GM12878 (cell line): Measurements from ENCODE around the gene GPR31. TPM values are rescaled to one million over a fixed set of nuclear protein-coding genes. Genes with fewer than 3 reads are reported as not detected.

Source experiments
- ATAC-seq: fragments of 200-7000 bp; cut with Tn5 transposase; 3 replicates; pipeline ENCODE4 v1.9.1; 2020; ENCODE audit warnings: mild to moderate bottlenecking, moderate library complexity
- BruUV-seq: library from RNA; stranded (reverse); fragments of 400-500 nt; replicated peaks from 2 replicates; lab custom pipeline; 2021; lab: Mats Ljungman, UMichigan
- CTCF ChIA-PET: fragments of 300-600 bp; sonication (Branson Sonifier 250); formaldehyde crosslinking; extraction: SDS; loops from one replicate; lab custom pipeline; 2021; ENCODE audit warnings: inconsistent platforms; lab: Yijun Ruan, JAX
- POLR2A ChIA-PET: fragments of 350-600 bp; formaldehyde crosslinking; extraction: SDS; loops from one replicate; lab custom pipeline; 2021; ENCODE audit warnings: inconsistent platforms; lab: Charles Lee
- RAD21 ChIA-PET: fragments of 300-600 bp; sonication (Branson Sonifier 250); formaldehyde crosslinking; loops from one replicate; lab custom pipeline; 2023; ENCODE audit warnings: antibody characterized with exemption; ENCODE audit not compliant: unreplicated experiment; lab: Charles Lee
- SMC1A ChIA-PET: fragments of 300-600 bp; sonication (Branson Sonifier 250); formaldehyde crosslinking; loops from one replicate; lab custom pipeline; 2023; ENCODE audit not compliant: unreplicated experiment, uncharacterized antibody; lab: Charles Lee
- DNase-seq: peaks from one replicate; pipeline ENCODE4 v3.0.0-alpha.2; 2011; ENCODE audit warnings: low read depth, low spot score
- FAIRE-seq: peaks from 3 replicates; lab custom pipeline; 2011; peaks lifted over from hg19 to GRCh38; lab: Jason Lieb, UNC
- H2AFZ ChIP-seq: 2 replicates; pipeline ENCODE4 v1.6.0; 2011; ENCODE audit warnings: low read depth, low read length, control low read depth; ENCODE audit not compliant: control insufficient read depth
- H3K27ac ChIP-seq: 2 replicates; pipeline ENCODE4 v1.5.1; 2011; ENCODE audit warnings: control low read depth; ENCODE audit not compliant: control insufficient read depth, insufficient read depth
- H3K27me3 ChIP-seq, 2 experiments: replicated peaks in 1 of 2; 2 replicates each; pipeline versions ENCODE4 v1.6.0 to v1.6.1; 2011; ENCODE audit warnings: low read length in 1 of 2; ENCODE audit not compliant: control insufficient read depth in 2 of 2, insufficient read depth in 2 of 2
- H3K36me3 ChIP-seq, 2 experiments: 2 replicates each; pipeline ENCODE4 v1.5.1; 2011; ENCODE audit warnings: low read length in 1 of 2; ENCODE audit not compliant: control insufficient read depth in 2 of 2, insufficient read depth in 2 of 2
- H3K4me1 ChIP-seq: 2 replicates; pipeline ENCODE4 v1.6.1; 2011; ENCODE audit warnings: mild to moderate bottlenecking, low read length, moderate library complexity, mixed read lengths; ENCODE audit not compliant: control insufficient read depth, insufficient read depth
- H3K4me2 ChIP-seq: 2 replicates; pipeline ENCODE4 v1.6.0; 2011; ENCODE audit warnings: control low read depth; ENCODE audit not compliant: control insufficient read depth, insufficient read depth
- H3K4me3 ChIP-seq: fragments of 200-600 bp; sonication (generic); 2 replicates; pipeline ENCODE4 v1.5.1; 2016
- H3K79me2 ChIP-seq: 2 replicates; pipeline ENCODE4 v1.6.0; 2011; ENCODE audit warnings: low read length; ENCODE audit not compliant: control insufficient read depth, insufficient read depth
- H3K9ac ChIP-seq: 2 replicates; pipeline ENCODE4 v1.8.0; 2011; ENCODE audit warnings: low read length, control low read depth, mixed read lengths; ENCODE audit not compliant: control insufficient read depth, insufficient read depth
- H3K9me3 ChIP-seq: replicated peaks from 3 replicates; pipeline ENCODE4 v1.5.1; 2011; ENCODE audit warnings: mild to moderate bottlenecking, low read length; ENCODE audit not compliant: control insufficient read depth, insufficient read depth
- H4K20me1 ChIP-seq: 2 replicates; pipeline ENCODE4 v1.6.0; 2011; ENCODE audit not compliant: control insufficient read depth, insufficient read depth
- EP300 ChIP-seq, 2 experiments: fragments of 150-350 bp in 1 of 2; IDR thresholded peaks; 2 replicates each; pipeline ENCODE4 v1.6.1; 2011 to 2012; ENCODE audit warnings: low read depth in 2 of 2, low read length in 2 of 2, borderline replicate concordance in 1 of 2, improper control_type of control experiment in 1 of 2, inconsistent platforms in 1 of 2; ENCODE audit not compliant: control insufficient read depth in 1 of 2
- FOXK2 ChIP-seq: fragments of 450-650 bp; IDR thresholded peaks from 2 replicates; pipeline ENCODE4 v1.6.1; 2017; ENCODE audit warnings: mild to moderate bottlenecking, moderate library complexity
- GATAD2B ChIP-seq: fragments of 450-650 bp; conservative IDR thresholded peaks from 2 replicates; pipeline ENCODE4 v1.6.1; 2017; ENCODE audit warnings: low read depth, mild to moderate bottlenecking, moderate library complexity
- IKZF2 ChIP-seq, 2 experiments: fragments of 450-650 bp; IDR thresholded peaks; 2 replicates each; pipeline ENCODE4 v1.6.1; 2017; ENCODE audit warnings: mild to moderate bottlenecking in 2 of 2, moderate library complexity in 2 of 2
- PBX3 ChIP-seq: IDR thresholded peaks from 2 replicates; pipeline ENCODE4 v1.6.1; 2011; ENCODE audit warnings: mild to moderate bottlenecking, low read depth, low read length, moderate library complexity; ENCODE audit not compliant: insufficient replicate concordance
- SRF ChIP-seq, 2 experiments: IDR thresholded peaks; 2 replicates each; pipeline ENCODE4 v1.6.1; 2011; ENCODE audit warnings: low read depth in 2 of 2, low read length in 2 of 2, mild to moderate bottlenecking in 1 of 2, moderate library complexity in 1 of 2
- TCF7 ChIP-seq: IDR thresholded peaks from 2 replicates; pipeline ENCODE4 v1.6.1; 2014; ENCODE audit warnings: antibody characterized with exemption, borderline replicate concordance
- YY1 ChIP-seq: IDR thresholded peaks from 2 replicates; pipeline ENCODE4 v1.6.1; 2011; ENCODE audit warnings: low read depth, mild to moderate bottlenecking, low read length
- ZBED1 ChIP-seq: IDR thresholded peaks from 2 replicates; pipeline ENCODE4 v1.6.1; 2016; ENCODE audit warnings: borderline replicate concordance
- ZNF592 ChIP-seq: fragments of 450-650 bp; IDR thresholded peaks from 2 replicates; pipeline ENCODE4 v1.6.1; 2017; ENCODE audit warnings: mild to moderate bottlenecking, moderate library complexity
- WGBS: methylation state at CpG from one replicate; pipeline ENCODE4 v1.1.6; 2016; ENCODE audit warnings: low lambda C conversion rate; ENCODE audit not compliant: insufficient replicate concordance, insufficient coverage; ENCODE audit errors: missing lambda C conversion rate; 5-methylcytosine and 5-hydroxymethylcytosine counted together
- in situ Hi-C: fragments of 300-500 bp; cut with MboI; formaldehyde crosslinking; loops from 9 replicates; pipeline ENCODE4 v1.14.3; 2018; ENCODE audit warnings: mixed read lengths
- intact Hi-C: fragments of 100-400 bp; cut with micrococcal nuclease; formaldehyde crosslinking; loops from one replicate; pipeline ENCODE4 v1.14.2; 2022; ENCODE audit not compliant: unreplicated experiment
- polyA plus RNA-seq, 11 experiments: library from polyadenylated mRNA; depleted of rRNA in 4 of 11; unstranded in 6 of 11; stranded (reverse) in 5 of 11; fragments of >200 nt; fragmentation: Nextera tagmentation in 4 of 11; fragmentation: Illumina TruSeq in 1 of 11; extraction: Ambion mirVana in 4 of 11; extraction: Trizol in 1 of 11; gene quantifications; 1 replicate in 1 of 11; 2 replicates in 10 of 11; pipeline versions ENCODE4 v1.2.1 to v1.2.3, GENCODE V29; 2011 to 2016; ENCODE audit warnings: inconsistent platforms in 2 of 11, missing spikeins in 2 of 11, low read depth in 1 of 11
- total RNA-seq, 4 experiments: library from RNA; depleted of rRNA in 3 of 4; stranded (reverse); fragments of >200 nt in 3 of 4; fragmentation: Illumina TruSeq in 1 of 4; extraction: Trizol in 1 of 4; gene quantifications; 2 replicates each; pipeline versions ENCODE4 v1.2.1 to v1.2.3, GENCODE V29; 2013 to 2021
- TF ChIP-seq, protein P1 (sequence below): fragments of 450-650 bp; formaldehyde crosslinking; IDR thresholded peaks from 2 replicates; pipeline ENCODE4 v1.4.0; 2020; ENCODE audit warnings: mild to moderate bottlenecking, moderate library complexity

Gene GPR31
- total and polyA plus RNA-seq, 10 of the 15 experiments (the other 5 are each of a cell fraction or from before 2014, with no cell fraction given), result not detected

- H3K4me1 ChIP-seq, result no peaks in the 10 kb centered on the region
- no peaks in the 10 kb centered on the region for H3K27me3 ChIP-seq
- H3K4me2 ChIP-seq, result no peak overlapping the region
- no TSS peak for BruUV-seq
- H3K27ac ChIP-seq, result no peak overlapping the region
- H2AFZ ChIP-seq, result no peak overlapping the region
- ChIA-PET POLR2A (interaction anchor here (1.1 kb wide), 1 partner anchor 13 kb away, joined by 3 read pairs; no protein-coding TSS in a partner anchor), CTCF (interaction anchor here (1.1 kb wide), 1 partner anchor 391 kb away, joined by 3 read pairs; no protein-coding TSS in a partner anchor), SMC1A (no interaction called here), RAD21 (no interaction called here)
- H3K36me3 ChIP-seq, result no peaks in the 10 kb centered on the region
- H3K9me3 ChIP-seq, result no peaks in the 10 kb centered on the region
- no peaks in the 10 kb centered on the region for H3K79me2 ChIP-seq
- H4K20me1 ChIP-seq, result no peaks in the 10 kb centered on the region
- no peak overlapping the region for H3K9ac ChIP-seq
- 45% methylated on average over 2 of the region's 2 CpGs for WGBS
- FAIRE-seq (no peak), DNase-seq (no peak), ATAC-seq (peak; percentile 71)
- intact Hi-C loops (no loop called here), in situ Hi-C loops (no loop called here)
- H3K4me3 ChIP-seq, result no peak overlapping the region
- TF ChIP-seq SRF (IDR thresholded peaks at IDR 0.05; ENCODE audit: low read depth in 2 of 2, low read length in 2 of 2) (no peak), PBX3 (no peak), TCF7 (no peak), IKZF2 (IDR thresholded peaks at IDR 0.05) (no peak), FOXK2 (no peak), ZNF592 (no peak), YY1 (no peak), GATAD2B (no peak), EP300 (IDR thresholded peaks at IDR 0.05; ENCODE audit: borderline replicate concordance in 1 of 2, control insufficient read depth in 1 of 2, low read depth in 2 of 2, low read length in 2 of 2) (no peak), ZBED1 (no peak)
- TF ChIP-seq, protein P1, sequence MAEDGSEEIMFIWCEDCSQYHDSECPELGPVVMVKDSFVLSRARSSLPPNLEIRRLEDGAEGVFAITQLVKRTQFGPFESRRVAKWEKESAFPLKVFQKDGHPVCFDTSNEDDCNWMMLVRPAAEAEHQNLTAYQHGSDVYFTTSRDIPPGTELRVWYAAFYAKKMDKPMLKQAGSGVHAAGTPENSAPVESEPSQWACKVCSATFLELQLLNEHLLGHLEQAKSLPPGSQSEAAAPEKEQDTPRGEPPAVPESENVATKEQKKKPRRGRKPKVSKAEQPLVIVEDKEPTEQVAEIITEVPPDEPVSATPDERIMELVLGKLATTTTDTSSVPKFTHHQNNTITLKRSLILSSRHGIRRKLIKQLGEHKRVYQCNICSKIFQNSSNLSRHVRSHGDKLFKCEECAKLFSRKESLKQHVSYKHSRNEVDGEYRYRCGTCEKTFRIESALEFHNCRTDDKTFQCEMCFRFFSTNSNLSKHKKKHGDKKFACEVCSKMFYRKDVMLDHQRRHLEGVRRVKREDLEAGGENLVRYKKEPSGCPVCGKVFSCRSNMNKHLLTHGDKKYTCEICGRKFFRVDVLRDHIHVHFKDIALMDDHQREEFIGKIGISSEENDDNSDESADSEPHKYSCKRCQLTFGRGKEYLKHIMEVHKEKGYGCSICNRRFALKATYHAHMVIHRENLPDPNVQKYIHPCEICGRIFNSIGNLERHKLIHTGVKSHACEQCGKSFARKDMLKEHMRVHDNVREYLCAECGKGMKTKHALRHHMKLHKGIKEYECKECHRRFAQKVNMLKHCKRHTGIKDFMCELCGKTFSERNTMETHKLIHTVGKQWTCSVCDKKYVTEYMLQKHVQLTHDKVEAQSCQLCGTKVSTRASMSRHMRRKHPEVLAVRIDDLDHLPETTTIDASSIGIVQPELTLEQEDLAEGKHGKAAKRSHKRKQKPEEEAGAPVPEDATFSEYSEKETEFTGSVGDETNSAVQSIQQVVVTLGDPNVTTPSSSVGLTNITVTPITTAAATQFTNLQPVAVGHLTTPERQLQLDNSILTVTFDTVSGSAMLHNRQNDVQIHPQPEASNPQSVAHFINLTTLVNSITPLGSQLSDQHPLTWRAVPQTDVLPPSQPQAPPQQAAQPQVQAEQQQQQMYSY (CRISPR knock-in tag), result no peak
These were observed 8.2 kb upstream of the GPR31 start for GRCh38 chr6:167165858-167166471.
